GM10266 (cell line): ENCODE measurements around the gene SCAF4.

Experiments
- DNase-seq: peaks from one replicate; pipeline ENCODE4 v3.0.0; 2012; ENCODE audit errors: extremely low spot score
- CTCF ChIP-seq: IDR thresholded peaks from 2 replicates; pipeline ENCODE4 v1.5.1; 2012; ENCODE audit warnings: mild to moderate bottlenecking, low read depth; ENCODE audit not compliant: control insufficient read depth, insufficient read depth; ENCODE audit errors: missing control alignments

Gene SCAF4

GRCh38 chr21:31622397-31622796 lies 109.5 kb downstream of the SCAF4 start:
- no peak for TF ChIP-seq CTCF
- DNase-seq, result no peak
